Subcutaneous adipose tissue (tissue), 4 donors: ENCODE results near the gene PDIK1L. TPM values are rescaled to one million over a fixed set of nuclear protein-coding genes. Genes with fewer than 3 reads are reported as not detected.

Source experiments
- CTCF ChIP-seq: fragments of 450-650 bp; IDR thresholded peaks from one replicate; pipeline ENCODE4 v1.5.1; 2016; ENCODE audit warnings: low read depth, mild to moderate bottlenecking, control low read depth, antibody characterized with exemption, moderate library complexity
- total RNA-seq, 4 donors: library from RNA; depleted of rRNA; stranded (reverse); fragments of >200 nt; gene quantifications; one replicate each; pipeline ENCODE4 v1.1.0, GENCODE V29; 2016

The PDIK1L gene
- total RNA-seq, result 1 to 10 TPM; 5.8 to 9.3 (median 8.3) TPM

DNA sequence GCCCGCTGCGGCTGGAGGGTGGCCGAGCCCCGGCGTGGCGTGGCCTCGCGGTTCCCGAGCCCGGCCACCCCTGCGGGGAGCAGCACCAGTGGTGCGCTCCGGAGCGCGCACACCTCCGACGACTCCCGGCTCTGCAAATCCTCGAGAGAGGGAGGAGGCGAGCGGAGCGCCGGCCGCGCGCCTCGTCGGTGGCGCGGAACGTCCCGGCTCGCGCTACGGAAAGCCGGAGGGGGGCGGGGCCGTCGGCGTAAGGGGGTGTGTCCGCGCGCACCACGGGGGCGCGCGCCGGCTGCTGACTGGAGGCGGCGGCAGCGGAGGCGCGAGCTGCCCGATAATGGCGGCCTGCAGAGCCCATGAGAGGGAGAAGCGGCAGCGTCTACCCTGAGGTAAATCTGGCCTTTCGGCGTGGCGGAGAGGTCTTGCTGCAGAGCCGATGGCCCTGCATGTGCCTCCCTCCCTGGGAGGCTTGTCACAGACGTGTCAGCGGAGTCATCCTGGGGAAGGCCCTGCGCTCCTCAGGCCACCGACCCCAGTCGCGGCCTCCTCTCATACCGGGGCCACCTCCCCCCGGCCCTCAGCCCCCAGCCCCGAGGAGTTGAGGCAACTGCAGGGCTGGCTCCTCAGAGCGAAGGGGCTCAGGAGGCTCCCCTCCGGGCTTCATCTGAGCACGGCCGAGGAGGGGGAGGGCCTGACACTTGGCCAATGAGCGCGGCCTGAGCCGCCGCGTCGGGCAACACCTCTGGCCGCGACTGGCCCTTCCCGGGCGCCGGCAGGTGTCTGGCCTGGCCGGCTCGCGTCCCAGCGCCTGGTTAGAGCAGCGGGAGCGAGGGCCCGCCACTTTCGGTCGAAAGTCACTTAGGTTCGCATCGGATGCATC lies at the start of gene PDIK1L:
TSS of gene PDIK1L (plus strand) at position 295 of the 877 bp plus-strand sequence. CDS start 2,485 bp downstream, outside the sequence.
- TF ChIP-seq CTCF, result no peak

DNA sequence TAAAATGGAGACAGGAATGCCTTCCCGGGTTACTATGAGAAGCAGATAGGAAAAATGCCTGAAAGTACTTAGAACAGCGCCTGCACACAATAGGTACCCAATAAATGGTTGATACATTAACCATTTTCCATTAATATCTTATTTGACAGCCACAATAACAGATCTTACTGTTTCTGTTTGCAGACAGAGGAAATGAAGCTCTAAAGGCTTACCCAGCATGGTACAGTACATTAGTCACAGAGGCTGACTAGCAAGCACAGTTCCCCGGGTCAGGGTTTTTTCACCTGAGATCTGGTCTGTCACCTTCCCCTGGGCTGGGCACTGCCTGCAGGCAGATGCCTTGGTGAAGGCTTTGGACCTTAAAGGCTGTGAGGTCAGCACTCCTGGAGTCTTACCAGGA lies 47.1 kb upstream of the PDIK1L start:
- TF ChIP-seq CTCF, result no peak

DNA sequence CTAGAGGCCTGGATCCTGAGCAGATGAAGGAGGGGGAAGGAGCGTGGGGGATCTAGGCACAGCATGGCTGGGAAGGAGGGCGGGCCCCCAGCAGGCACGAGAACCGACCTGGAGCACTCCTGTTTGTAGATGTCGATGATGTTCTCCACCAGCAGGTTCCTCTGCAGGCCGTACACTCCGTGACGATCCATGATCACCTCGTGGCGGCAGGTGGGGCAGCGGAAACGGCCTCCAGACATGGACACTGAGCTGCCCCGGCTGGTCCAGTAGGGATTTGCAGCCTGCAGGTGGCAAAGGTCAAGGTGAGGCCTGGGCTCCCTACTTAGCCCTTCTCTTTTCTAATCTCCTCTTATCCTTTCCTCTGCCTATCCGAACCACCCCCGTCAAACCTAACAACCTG lies 45.5 kb upstream of the PDIK1L start:
- TF ChIP-seq CTCF, result no peak

- TF ChIP-seq CTCF, result no peak
Measured at GRCh38 chr1:26066857-26067256, 44.8 kb upstream of the PDIK1L start.

DNA sequence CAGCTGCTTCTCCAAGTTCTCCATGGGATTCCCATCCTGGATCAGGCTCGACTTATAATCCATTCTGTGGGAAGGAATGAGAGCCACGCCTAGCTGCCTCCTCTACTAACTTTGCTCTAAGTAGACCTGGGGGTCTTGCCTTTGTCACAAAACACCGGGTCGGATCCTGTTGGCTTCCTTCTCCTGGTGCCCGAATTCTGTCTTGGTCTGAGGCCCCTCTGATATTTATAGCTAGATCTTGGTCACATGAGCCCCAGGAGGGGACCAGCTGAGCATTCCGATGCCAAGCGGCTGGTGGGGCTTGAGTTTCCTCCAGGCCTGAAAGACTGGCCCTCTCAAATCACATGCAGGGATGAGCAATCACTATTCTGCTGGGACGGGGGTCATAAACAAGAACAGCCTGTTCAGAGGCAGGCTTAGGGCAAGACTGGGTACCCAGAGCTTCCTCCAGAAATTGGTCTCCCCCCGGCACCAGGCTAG lies 44.2 kb upstream of the PDIK1L start, which contains the start of gene TRIM63:
TSS of gene TRIM63 (minus strand) at position 199 of the 480 bp plus-strand sequence. CDS start at position 63, 136 bp downstream.
- TF ChIP-seq CTCF, result no peak

DNA sequence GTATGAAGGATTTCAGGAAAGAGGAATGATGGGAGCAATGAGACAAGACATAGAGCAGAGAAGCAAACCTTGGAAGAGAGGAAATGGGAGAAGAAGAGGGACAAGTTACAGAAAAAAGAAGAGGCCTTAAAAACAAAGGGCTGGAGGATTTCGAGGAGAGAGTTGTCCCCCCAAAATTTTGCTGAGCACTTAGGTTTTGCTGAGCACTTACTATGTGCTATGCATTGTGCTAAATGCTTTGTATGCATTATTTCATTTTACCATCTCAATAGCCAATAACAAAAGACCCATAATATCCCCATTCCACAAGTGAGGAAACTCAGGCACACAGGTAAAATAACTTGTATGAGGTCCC lies 41.7 kb upstream of the PDIK1L start:
- TF ChIP-seq CTCF, result no peak

GRCh38 chr1:26070296-26070962 lies 41.2 kb upstream of the PDIK1L start:
- TF ChIP-seq CTCF, result no peak
